Esophagus squamous epithelium (tissue), 5 donors: ENCODE measurements around the gene SHMT2. TPM values are rescaled to one million over a fixed set of nuclear protein-coding genes. Genes with fewer than 3 reads are reported as not detected.

Source experiments
- DNase-seq: peaks from one replicate; lab custom pipeline; 2025; lab: John Stamatoyannopoulos, UW
- H3K27ac ChIP-seq, 4 donors: fragments of 200-600 bp; sonication (generic); one replicate each; pipeline ENCODE4 v1.5.1; 2016 to 2019; ENCODE audit warnings: mild to moderate bottlenecking in 1 of 4
- H3K27me3 ChIP-seq, 4 donors: fragments of 200-600 bp; sonication (generic); 1 replicate in 3 of 4; 2 replicates in 1 of 4; pipeline versions ENCODE4 v1.5.1 to v1.6.0; 2017 to 2021; ENCODE audit warnings: antibody characterized with exemption in 1 of 4
- H3K36me3 ChIP-seq, 3 donors: fragments of 200-600 bp; sonication (generic); one replicate each; pipeline ENCODE4 v1.5.1; 2016 to 2019
- H3K4me1 ChIP-seq, 3 donors: fragments of 200-600 bp; sonication (generic); one replicate each; pipeline ENCODE4 v1.5.1; 2017 to 2019
- H3K4me3 ChIP-seq, 4 donors: fragments of 200-600 bp; sonication (generic); 1 replicate in 3 of 4; 2 replicates in 1 of 4; pipeline ENCODE4 v1.5.1; 2016 to 2019; ENCODE audit warnings: mild to moderate bottlenecking in 2 of 4, moderate library complexity in 1 of 4
- H3K9me3 ChIP-seq, 3 donors: fragments of 200-600 bp; sonication (generic); one replicate each; pipeline ENCODE4 v1.5.1; 2016 to 2019
- POLR2A ChIP-seq, 4 donors: fragments of 450-650 bp; IDR thresholded peaks; one replicate each; pipeline ENCODE4 v1.6.1; 2017; ENCODE audit warnings: antibody characterized with exemption in 4 of 4, mild to moderate bottlenecking in 4 of 4, moderate library complexity in 3 of 4
- WGBS, 2 donors: methylation state at CpG; one replicate each; pipeline ENCODE4 v1.1.5; 2018; 5-methylcytosine and 5-hydroxymethylcytosine counted together
- intact Hi-C: fragments of 100-400 bp; cut with DNase I; formaldehyde crosslinking; loops from one replicate; pipeline ENCODE4 v1.15.0; 2022
- total RNA-seq, 4 donors: library from RNA; depleted of rRNA; stranded (reverse); fragments of >200 nt; gene quantifications; one replicate each; pipeline ENCODE4 v1.1.0, GENCODE V29; 2016
- TF ChIP-seq, protein P1 (sequence below), 6 experiments: fragments of 450-650 bp in 4 of 6; fragments of 200-600 bp in 2 of 6; sonication (generic) in 2 of 6; IDR thresholded peaks; one replicate each; pipeline ENCODE4 v1.5.1; 2016 to 2019; ENCODE audit warnings: antibody characterized with exemption in 6 of 6, mild to moderate bottlenecking in 4 of 6, moderate library complexity in 4 of 6
- donor health status: DM: yes; HTN: yes; CAD: no.

SHMT2 gene
- total RNA-seq, 4 donors from 2014 or later: 56.1 to 104 (median 76.6) TPM

DNA sequence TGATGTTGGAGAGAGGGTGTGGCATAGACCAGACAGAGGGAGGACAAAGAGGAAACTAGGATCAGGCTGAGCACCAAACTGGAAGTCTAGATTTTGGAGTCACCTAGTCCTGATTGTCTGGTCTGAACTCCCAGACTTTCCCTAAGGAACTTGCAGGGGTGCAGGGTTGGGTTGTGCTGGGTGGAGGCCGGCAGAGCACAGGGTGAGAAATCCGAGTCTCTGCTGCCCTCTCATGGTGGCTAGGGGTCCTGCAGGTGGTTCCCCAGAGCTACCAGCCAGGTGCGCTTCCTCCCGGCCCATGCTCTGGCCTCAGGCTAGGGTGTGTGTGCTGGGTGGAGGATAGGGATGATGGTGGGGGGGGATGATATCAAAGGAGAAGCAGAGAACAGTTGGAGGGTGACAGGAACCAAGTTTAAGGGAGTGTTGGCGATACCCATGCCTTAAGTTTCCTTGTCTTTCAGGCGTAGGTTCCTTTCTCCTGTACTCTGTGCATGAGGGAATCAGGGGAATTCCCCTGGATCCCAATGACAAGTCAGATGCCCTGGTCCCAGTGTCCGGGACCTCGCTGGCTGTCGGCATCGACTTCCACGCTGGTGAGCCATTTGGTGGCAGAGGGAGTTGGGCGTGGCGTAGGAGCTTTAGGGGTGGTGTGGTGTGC is 46.5 kb upstream of the SHMT2 start:
- WGBS, 2 donors: 11 to 73% methylated on average over 2 to 6 of the region's 13 CpGs
- no peak overlapping the region for H3K4me3 ChIP-seq
- H3K27me3 ChIP-seq: no peaks in the 10 kb centered on the region
- peaks cover 59 to 92% (median 69%) of the 10 kb centered on the region in 3 donors for H3K36me3 ChIP-seq
- peaks cover 6 to 53% (median 13%) of the 10 kb centered on the region in 3 donors for H3K4me1 ChIP-seq
- H3K9me3 ChIP-seq: no peaks in the 10 kb centered on the region
- TF ChIP-seq POLR2A (IDR thresholded peaks at IDR 0.05): no peak
- TF ChIP-seq, protein P1, sequence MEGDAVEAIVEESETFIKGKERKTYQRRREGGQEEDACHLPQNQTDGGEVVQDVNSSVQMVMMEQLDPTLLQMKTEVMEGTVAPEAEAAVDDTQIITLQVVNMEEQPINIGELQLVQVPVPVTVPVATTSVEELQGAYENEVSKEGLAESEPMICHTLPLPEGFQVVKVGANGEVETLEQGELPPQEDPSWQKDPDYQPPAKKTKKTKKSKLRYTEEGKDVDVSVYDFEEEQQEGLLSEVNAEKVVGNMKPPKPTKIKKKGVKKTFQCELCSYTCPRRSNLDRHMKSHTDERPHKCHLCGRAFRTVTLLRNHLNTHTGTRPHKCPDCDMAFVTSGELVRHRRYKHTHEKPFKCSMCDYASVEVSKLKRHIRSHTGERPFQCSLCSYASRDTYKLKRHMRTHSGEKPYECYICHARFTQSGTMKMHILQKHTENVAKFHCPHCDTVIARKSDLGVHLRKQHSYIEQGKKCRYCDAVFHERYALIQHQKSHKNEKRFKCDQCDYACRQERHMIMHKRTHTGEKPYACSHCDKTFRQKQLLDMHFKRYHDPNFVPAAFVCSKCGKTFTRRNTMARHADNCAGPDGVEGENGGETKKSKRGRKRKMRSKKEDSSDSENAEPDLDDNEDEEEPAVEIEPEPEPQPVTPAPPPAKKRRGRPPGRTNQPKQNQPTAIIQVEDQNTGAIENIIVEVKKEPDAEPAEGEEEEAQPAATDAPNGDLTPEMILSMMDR (IDR thresholded peaks at IDR 0.05): peak; percentile 85 to 98 (median 94)
- no peak for DNase-seq
- intact Hi-C loops: loop anchor here (2.0 kb wide), 1 partner anchor 56 kb away; no protein-coding TSS in a partner anchor
- peak overlapping the region in 3 of 4 donors; percentile 60 to 87 (median 71) for H3K27ac ChIP-seq

DNA sequence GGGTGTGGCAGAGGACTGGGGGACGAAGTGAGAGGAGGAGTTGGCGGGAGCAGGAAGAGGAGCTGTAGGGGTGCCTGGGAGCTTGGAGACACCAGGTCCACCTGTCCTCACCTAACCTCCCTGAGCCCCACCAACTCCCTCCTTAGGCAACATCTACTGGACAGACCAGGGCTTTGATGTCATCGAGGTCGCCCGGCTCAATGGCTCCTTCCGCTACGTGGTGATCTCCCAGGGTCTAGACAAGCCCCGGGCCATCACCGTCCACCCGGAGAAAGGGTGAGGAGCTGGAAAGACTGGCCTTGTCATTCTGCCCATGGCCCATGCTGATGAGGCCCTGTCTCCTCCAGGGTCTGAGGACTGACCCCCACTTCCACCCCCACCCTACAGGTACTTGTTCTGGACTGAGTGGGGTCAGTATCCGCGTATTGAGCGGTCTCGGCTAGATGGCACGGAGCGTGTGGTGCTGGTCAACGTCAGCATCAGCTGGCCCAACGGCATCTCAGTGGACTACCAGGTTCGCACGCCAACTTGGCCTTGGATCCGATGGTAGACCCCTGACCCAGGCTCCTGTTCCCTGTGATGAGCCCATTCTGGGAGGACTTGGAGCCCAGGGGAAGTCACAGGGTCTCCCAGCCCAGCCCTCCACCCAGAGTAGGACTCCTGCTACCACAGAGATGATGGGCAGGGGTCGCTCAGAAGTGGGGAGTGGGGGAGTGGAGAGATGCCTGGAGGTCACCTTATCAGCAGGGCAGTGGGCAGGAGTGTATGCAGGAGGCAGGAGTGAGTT is 45.4 kb upstream of the SHMT2 start:
- TF ChIP-seq POLR2A (IDR thresholded peaks at IDR 0.05): no peak
- TF ChIP-seq, protein P1 (IDR thresholded peaks at IDR 0.05): no peak
- Histone ChIP-seq H3K4me1 (peaks cover 6 to 44% (median 13%) of the 10 kb centered on the region in 3 donors), H3K27ac (no peak overlapping the region), H3K36me3 (peaks cover 63 to 92% (median 69%) of the 10 kb centered on the region in 3 donors), H3K27me3 (no peaks in the 10 kb centered on the region), H3K9me3 (no peaks in the 10 kb centered on the region), H3K4me3 (no peak overlapping the region)
- WGBS, 2 donors: 91 to 94% methylated on average over 12 to 17 of the region's 22 CpGs
- DNase-seq: no peak
- intact Hi-C loops: loop anchor here (2.0 kb wide), 1 partner anchor 57 kb away; no protein-coding TSS in a partner anchor

DNA sequence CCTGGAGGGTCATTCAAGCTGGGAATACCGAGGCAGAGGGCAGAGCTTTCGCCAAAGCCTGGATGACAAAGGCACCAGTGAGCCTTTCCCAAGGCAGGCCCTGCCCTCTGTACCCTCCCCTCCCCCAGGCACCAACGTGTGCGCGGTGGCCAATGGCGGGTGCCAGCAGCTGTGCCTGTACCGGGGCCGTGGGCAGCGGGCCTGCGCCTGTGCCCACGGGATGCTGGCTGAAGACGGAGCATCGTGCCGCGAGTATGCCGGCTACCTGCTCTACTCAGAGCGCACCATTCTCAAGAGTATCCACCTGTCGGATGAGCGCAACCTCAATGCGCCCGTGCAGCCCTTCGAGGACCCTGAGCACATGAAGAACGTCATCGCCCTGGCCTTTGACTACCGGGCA is 44.1 kb upstream of the SHMT2 start:
- Histone ChIP-seq H3K4me3 (no peak overlapping the region), H3K27me3 (no peaks in the 10 kb centered on the region), H3K36me3 (peaks cover 50 to 92% (median 62%) of the 10 kb centered on the region in 3 donors), H3K4me1 (peaks cover 6 to 31% (median 13%) of the 10 kb centered on the region in 3 donors), H3K9me3 (no peaks in the 10 kb centered on the region), H3K27ac (no peak overlapping the region)
- no peak for TF ChIP-seq POLR2A (IDR thresholded peaks at IDR 0.05)
- TF ChIP-seq, protein P1 (IDR thresholded peaks at IDR 0.05): no peak
- 92 to 100% methylated on average over 1 to 16 of the region's 25 CpGs for WGBS, 2 donors
- no peak for DNase-seq
- intact Hi-C loops: loop anchor here (5.0 kb wide), 1 partner anchor 118 kb away; no protein-coding TSS in a partner anchor

DNA sequence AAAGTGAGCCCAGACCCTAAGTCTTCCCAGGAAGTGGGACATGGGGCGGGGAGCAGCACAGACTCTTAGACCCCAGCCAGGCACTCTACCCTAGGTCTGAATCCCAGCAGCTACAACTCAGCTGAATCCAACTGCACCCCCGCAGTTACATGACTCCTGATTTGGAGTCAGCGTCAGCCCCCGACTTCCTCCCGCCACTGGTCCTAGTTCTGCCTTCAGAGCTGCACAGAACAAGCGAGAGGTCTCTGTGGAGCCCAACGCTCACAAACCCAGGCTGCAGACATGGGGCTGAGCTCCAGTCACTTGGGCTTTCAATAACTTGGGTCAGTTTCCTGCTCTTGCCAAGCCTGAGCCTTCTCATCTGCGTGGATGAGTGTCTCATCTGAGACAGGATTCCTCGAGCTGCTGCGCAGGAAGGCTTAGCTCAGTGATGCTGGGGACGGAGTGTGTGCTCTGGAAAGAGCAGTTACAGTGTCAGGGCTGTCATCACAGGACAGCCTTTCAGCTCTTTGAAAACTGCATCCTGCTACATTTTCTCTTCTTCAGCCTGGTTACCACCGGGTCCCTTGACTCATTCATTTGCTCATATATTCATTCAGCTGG is 43.5 kb upstream of the SHMT2 start:
- TF ChIP-seq, protein P1 (IDR thresholded peaks at IDR 0.05): no peak
- peaks cover 48 to 92% (median 66%) of the 10 kb centered on the region in 3 donors for H3K36me3 ChIP-seq
- intact Hi-C loops: loop anchor here (5.0 kb wide), 1 partner anchor 119 kb away; no protein-coding TSS in a partner anchor
- no peak overlapping the region for H3K27ac ChIP-seq
- peaks cover 5 to 25% (median 13%) of the 10 kb centered on the region in 3 donors for H3K4me1 ChIP-seq
- WGBS, 2 donors: 82 to 92% methylated on average over 4 to 9 of the region's 12 CpGs
- H3K4me3 ChIP-seq: no peak overlapping the region
- DNase-seq: no peak
- no peaks in the 10 kb centered on the region for H3K27me3 ChIP-seq
- H3K9me3 ChIP-seq: no peaks in the 10 kb centered on the region
